Activated gamma-delta T cell treated with anti-CD3 and anti-CD28 coated beads, Interleukin-2, amount 50 U/mL, for 16 hours (primary cell): Measurements from ENCODE around the gene CD177.
"Not testable (repeated sequence)": the region's sequence is repeated elsewhere in the genome, so short reads cannot be mapped to it uniquely, and the experiment has no call there.

Experiments used
- DNase-seq: peaks from one replicate; pipeline ENCODE4 v3.0.0-alpha.2; 2020; ENCODE audit warnings: low read depth

The CD177 gene

GRCh38 chr19:43332058-43332922 is 21.2 kb upstream of the CD177 start:
- DNase-seq: no peak

- not testable (repeated sequence) for DNase-seq
These were observed 17.0 kb upstream of the CD177 start for GRCh38 chr19:43336508-43336907.

DNA sequence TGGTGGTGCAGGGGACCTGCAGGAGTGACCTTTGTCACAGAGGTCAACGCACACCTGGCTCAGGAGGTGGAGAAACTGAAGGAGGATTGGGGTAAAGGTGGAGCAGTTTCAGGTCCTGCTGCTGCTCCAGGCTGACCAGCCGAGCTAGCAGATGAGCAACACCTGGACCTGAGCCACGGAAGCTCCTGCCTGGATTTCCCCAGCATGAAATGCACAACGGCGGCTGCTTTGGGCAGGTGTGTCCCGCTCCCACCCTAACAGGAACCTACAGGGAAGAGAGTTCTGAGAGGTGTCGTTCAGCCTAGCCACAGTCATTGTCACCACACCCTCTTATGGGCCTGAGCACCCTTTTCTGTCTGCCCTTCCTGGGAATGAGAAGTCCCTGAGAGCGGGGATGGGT is 15.7 kb upstream of the CD177 start:
- DNase-seq: no peak

DNA sequence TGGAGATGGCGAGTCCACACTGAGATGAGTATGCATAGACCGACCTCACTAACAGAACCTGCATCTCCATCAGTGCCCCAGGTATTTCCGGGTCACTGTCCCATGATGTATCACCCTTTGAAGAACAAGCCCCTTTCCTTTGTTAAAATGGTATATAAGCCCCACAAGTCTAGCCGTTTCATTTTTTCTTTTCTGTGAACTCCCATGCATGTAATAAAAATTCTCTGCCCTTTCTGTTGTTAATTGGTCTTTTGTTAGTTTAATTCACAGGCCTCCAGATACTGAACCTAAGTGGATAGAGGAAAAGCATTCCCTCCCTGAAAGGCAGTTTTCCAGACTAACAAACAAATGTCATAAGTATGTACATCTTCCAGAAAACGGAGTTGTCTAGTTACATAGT is 15.0 kb upstream of the CD177 start:
- no peak for DNase-seq

DNA sequence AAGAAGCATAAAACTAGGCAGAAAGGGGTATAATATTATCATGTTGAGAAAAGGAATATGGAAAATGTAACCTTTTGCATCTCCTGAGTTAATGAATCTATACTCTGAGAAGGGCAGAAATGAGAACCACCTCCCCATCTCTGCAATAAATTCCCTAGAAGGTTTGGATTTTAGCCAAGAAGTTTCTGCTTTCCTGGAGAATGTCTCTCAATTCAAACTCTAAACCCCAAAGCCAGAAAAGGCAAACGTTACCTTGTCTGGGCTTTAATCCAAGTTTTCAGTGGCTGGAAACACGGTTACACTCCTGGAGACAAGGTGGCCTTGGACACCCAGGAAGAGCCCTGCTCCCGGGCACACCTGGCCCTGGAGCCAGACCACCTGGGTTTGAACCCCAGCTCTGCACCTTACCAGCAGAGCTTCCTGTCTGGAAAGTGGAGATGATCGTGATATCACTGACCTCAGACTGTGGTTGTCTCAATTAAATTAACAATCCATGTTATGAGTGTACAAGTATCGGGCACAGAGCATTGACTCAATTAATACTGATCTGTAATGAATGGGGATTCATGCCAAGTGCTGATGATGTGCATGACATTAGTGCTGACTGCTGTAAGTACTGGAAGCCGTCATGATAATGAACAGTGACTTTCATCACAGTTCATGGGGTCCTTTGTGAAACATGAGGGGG is 14.1 kb upstream of the CD177 start:
- not testable (repeated sequence) for DNase-seq

DNA sequence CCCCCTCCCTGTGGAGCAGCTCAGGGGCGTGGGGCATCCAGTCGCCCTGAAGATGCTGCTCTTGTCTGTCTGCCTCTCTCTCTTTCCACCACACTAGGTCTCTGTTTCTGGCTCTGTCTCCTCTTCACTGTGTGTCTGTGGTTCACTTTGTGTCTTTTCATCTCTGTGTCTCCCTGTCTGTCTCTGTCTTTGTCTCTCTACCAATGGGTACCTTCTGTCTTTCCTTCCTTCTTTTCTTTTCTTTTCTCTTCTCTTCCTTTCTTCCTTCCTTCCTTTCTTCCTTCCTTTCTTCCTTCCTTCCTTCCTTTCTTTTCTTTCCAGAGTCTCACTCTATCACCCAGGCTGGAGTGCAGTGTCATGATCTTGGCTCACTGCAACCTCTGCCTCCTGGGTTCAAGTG is 13.4 kb upstream of the CD177 start:
- DNase-seq: not testable (repeated sequence)

DNA sequence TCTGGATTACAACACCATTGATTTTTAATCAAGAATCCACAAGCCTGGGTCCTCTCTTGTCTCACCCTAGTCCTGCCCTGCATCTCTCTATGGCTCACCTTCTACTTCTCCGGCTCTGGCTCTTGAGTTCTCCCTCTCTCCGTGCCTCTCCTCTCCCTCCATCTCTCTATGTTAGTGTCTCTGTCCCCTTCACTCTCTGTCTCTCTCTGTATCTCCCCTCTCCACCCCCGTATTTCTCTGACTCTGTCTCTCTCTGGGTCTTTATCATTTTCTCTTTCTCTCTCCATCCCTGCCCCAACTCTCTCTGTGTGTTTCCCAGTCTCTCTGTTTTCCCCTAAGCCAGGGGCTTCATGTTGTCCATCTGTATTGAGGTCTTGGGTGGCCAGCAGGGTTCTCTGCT is 12.4 kb upstream of the CD177 start:
- DNase-seq: not testable (repeated sequence)

DNA sequence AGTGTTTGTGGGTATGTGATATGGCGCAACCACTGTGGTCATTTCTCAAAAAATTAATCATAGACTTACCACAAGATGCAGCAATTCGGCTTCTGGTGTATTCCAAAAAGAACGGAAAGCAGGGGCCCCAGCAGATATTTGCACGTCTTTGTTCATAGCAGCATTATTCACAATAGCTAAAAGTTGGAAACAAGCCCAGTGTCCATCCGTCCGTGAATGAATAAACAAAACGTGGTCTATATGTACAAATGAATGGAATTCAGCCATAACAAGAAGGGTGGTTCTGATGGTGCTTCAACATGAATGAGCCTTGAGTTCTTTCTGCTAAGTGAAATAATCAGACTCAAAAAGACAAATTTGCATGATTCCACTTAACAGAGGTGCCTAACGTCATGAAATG is 11.4 kb upstream of the CD177 start:
- not testable (repeated sequence) for DNase-seq

GRCh38 chr19:43344347-43344925 is 9.1 kb upstream of the CD177 start:
- not testable (repeated sequence) for DNase-seq

DNA sequence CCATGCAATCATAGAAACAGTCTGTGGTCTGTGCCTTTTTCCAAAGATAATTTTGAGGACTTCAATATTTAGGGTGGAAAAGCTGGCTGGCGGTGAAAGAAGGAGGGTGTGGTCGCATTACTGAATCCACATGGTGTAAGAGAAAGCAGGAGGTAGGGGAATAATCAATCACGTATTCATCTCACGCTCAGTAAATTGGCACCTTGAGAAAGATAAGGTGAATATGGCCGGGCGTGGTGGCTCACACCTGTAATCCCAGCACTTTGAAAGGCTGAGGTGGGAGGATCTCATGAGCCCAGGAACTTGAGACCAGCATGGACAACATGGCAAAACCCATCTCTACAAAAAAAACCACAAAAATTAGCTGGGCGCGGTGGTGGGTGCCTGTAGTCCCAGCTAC is 3.7 kb upstream of the CD177 start:
- DNase-seq: not testable (repeated sequence)

- DNase-seq: no peak
These were observed 1.3 kb upstream of the CD177 start for GRCh38 chr19:43351998-43352746.

GRCh38 chr19:43354305-43354627 is 780 bp downstream of the CD177 start:
- DNase-seq: no peak

GRCh38 chr19:43356749-43357148 is 3.3 kb downstream of the CD177 start:
- DNase-seq: not testable (repeated sequence)

GRCh38 chr19:43362179-43362578 is 8.7 kb downstream of the CD177 start:
- no peak for DNase-seq

DNA sequence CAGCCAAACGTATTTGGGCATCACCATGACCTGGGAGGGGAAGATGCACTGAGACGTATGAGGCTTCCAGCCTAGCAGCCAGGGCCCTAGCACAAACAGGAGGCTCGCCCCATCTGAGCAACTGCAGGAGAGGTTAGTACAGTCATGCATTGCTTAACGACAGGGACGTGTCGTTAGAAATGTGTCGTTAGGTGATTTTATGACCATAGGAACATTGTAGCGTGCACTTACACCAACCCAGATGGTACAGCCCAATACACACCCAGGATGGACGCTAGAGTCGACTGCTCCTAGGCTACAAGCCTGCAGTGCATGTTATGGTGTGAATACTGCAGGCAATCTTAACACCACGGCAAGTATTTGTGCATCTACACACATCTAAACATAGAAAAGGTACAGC is 9.3 kb downstream of the CD177 start:
- DNase-seq: no peak

- not testable (repeated sequence) for DNase-seq
These were observed 12.2 kb downstream of the CD177 start for GRCh38 chr19:43365677-43366076.

DNA sequence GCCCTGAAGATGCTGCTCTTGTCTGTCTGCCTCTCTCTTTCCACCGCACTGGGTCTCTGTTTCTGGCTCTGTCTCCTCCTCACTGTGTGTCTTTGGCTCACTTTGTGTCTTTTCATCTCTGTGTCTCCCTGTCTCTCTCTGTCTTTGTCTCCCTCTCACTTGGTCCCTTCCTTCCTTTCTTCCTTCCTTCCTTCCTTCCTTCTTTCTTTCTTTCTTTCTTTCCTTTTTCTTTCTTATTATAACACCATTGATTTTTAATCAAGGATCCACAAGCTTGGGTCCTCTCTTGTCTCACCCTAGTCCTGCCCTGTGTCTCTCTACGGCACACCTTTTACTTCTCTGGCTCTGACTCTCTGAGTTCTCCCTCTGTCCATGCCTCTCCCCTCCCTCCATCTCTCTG is 14.3 kb downstream of the CD177 start:
- no peak for DNase-seq

DNA sequence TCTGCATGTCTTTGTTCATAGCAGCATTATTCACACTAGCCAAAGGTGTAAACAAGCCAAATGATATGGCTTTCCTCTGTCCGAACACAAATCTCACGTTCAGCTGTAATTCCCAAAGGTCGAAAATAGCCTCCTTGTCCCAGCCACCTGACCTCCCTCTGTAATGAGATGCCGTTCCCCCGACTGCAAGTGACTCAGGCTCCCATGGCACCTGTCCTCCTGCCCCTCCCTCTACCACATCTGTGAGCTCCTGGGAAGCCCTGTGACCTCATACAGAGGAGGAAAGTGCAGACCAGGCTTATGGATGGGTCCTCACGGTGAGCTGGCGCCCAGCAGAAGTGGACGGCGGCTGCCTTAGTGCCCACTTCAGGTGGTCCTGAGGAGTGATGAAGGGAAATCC is 15.4 kb downstream of the CD177 start:
- DNase-seq: not testable (repeated sequence)

DNA sequence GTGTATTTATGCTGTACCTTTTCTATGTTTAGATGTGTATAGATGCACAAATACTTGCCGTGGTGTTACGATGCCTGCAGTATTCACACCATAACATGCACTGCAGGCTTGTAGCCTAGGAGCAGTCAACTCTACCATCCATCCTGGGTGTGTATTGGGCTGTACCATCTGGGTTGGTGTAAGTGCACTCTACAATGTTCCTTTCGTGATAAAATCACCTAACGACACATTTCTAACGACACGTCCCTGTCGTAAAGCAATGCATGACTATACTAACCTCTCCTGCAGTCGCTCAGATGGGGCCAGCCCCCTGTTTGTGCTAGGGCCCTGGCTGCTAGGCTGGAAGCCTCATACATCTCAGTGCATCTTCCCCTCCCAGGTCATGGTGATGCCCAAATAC is 18.4 kb downstream of the CD177 start:
- DNase-seq: no peak

GRCh38 chr19:43372462-43372861 is 19.0 kb downstream of the CD177 start:
- no peak for DNase-seq

DNA sequence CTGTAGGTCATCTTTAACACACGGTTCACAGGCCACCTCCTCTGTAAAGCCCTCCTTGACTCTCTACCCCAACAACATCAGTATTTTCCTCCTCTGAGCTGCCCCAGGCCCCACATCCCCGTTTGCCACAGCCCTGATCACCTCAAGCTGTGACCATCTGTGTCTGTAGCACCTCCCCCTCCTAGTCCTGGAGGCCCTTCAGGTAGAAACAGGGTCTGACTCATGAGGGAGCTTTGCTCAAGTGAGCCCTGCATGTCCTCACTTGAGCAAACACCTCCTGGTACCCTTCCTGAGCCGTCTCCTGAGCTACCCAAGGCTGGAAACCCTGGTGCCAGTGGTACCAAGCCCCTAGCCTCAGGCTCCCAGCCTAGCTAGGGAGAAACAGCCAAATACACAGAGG is 24.1 kb downstream of the CD177 start:
- DNase-seq: not testable (repeated sequence)

GRCh38 chr19:43380008-43380407 is 26.5 kb downstream of the CD177 start:
- DNase-seq: no peak
